Neuronal stem cell (in vitro differentiated cells): ENCODE results near the gene PICK1.

ENCODE experiments used
- DNase-seq: peaks from one replicate; pipeline ENCODE4 v3.0.0-alpha.2; 2013; ENCODE audit warnings: low spot score
- H2AFZ ChIP-seq: one replicate; pipeline ENCODE4 v1.6.1; 2013; ENCODE audit warnings: mild to moderate bottlenecking, low read length, inconsistent platforms
- H2AK5ac ChIP-seq: 2 replicates; pipeline ENCODE4 v1.6.1; 2013; ENCODE audit warnings: low read depth, mild to moderate bottlenecking, inconsistent platforms, low read length, moderate library complexity, mixed read lengths
- H2BK120ac ChIP-seq: 2 replicates; pipeline ENCODE4 v1.6.1; 2013; ENCODE audit warnings: low read depth, mild to moderate bottlenecking, inconsistent platforms, low read length, moderate library complexity, mixed read lengths
- H2BK12ac ChIP-seq: one replicate; pipeline ENCODE4 v1.6.1; 2013; ENCODE audit warnings: low read length, inconsistent platforms
- H2BK15ac ChIP-seq: 2 replicates; pipeline ENCODE4 v1.6.1; 2013; ENCODE audit warnings: mild to moderate bottlenecking, low read length, inconsistent platforms, mixed read lengths
- H2BK5ac ChIP-seq: one replicate; pipeline ENCODE4 v1.6.1; 2013; ENCODE audit warnings: inconsistent platforms, mild to moderate bottlenecking, low read length, moderate library complexity
- H3K14ac ChIP-seq: one replicate; pipeline ENCODE4 v1.6.1; 2013; ENCODE audit warnings: low read length, inconsistent platforms
- H3K18ac ChIP-seq: 2 replicates; pipeline ENCODE4 v1.6.1; 2013; ENCODE audit warnings: low read length, inconsistent platforms
- H3K23ac ChIP-seq: 2 replicates; pipeline ENCODE4 v1.6.1; 2013; ENCODE audit warnings: low read depth, mild to moderate bottlenecking, mixed read lengths, low read length, inconsistent platforms; ENCODE audit not compliant: poor library complexity
- H3K27ac ChIP-seq: replicated peaks from 3 replicates; pipeline ENCODE4 v1.5.1; 2013; ENCODE audit warnings: low read length, inconsistent platforms
- H3K27me3 ChIP-seq, 3 experiments: 2 replicates each; pipeline ENCODE4 v1.6.1; 2013; ENCODE audit warnings: low read length in 3 of 3, mild to moderate bottlenecking in 2 of 3, inconsistent platforms in 1 of 3, low read depth in 1 of 3, mixed read lengths in 1 of 3, moderate library complexity in 1 of 3; ENCODE audit not compliant: control insufficient read depth in 3 of 3, insufficient read depth in 3 of 3
- H3K36me3 ChIP-seq, 2 donors: replicated peaks in 1 of 2; 2 replicates each; pipeline ENCODE4 v1.6.1; 2013; ENCODE audit warnings: low read length in 2 of 2; ENCODE audit not compliant: control insufficient read depth in 2 of 2, insufficient read depth in 2 of 2
- H3K4ac ChIP-seq: 2 replicates; pipeline ENCODE4 v1.6.1; 2013; ENCODE audit warnings: inconsistent platforms, mild to moderate bottlenecking, low read length, moderate library complexity
- H3K4me1 ChIP-seq, 2 donors: 1 replicate in 1 of 2; 2 replicates in 1 of 2; pipeline ENCODE4 v1.6.1; 2013; ENCODE audit warnings: low read length in 2 of 2, low read depth in 1 of 2; ENCODE audit not compliant: control insufficient read depth in 2 of 2, insufficient read depth in 1 of 2
- H3K4me2 ChIP-seq: one replicate; pipeline ENCODE4 v1.6.1; 2013; ENCODE audit warnings: mild to moderate bottlenecking, low read length, inconsistent platforms; ENCODE audit not compliant: insufficient read depth, poor library complexity, severe bottlenecking
- H3K4me3 ChIP-seq, 2 donors: 2 replicates each; pipeline ENCODE4 v1.5.1; 2013; ENCODE audit warnings: low read length in 2 of 2, mild to moderate bottlenecking in 2 of 2, inconsistent platforms in 1 of 2, moderate library complexity in 1 of 2
- H3K79me1 ChIP-seq: one replicate; pipeline ENCODE4 v1.6.1; 2013; ENCODE audit warnings: low read depth, mild to moderate bottlenecking, inconsistent platforms, low read length, moderate library complexity
- H3K9ac ChIP-seq: one replicate; pipeline ENCODE4 v1.6.1; 2013; ENCODE audit warnings: mild to moderate bottlenecking, low read depth, low read length, inconsistent platforms; ENCODE audit not compliant: poor library complexity
- H3K9me3 ChIP-seq, 2 donors: replicated peaks in 1 of 2; 2 replicates each; pipeline versions ENCODE3 to v1.6.1; 2013; ENCODE audit warnings: low read length in 2 of 2, mild to moderate bottlenecking in 2 of 2, inconsistent platforms in 1 of 2, low read depth in 1 of 2, mixed read lengths in 1 of 2, moderate library complexity in 1 of 2; ENCODE audit not compliant: control insufficient read depth in 2 of 2, insufficient read depth in 1 of 2
- H4K8ac ChIP-seq: one replicate; pipeline ENCODE4 v1.6.1; 2013; ENCODE audit warnings: low read depth, mild to moderate bottlenecking, inconsistent platforms, low read length, moderate library complexity
- H4K91ac ChIP-seq: one replicate; pipeline ENCODE4 v1.6.1; 2013; ENCODE audit warnings: low read length, low read depth, mild to moderate bottlenecking, inconsistent platforms; ENCODE audit not compliant: poor library complexity
- WGBS, 2 donors: extraction: QIAGEN DNeasy Blood & Tissue Kit; methylation state at CpG; one replicate each; pipeline ENCODE4 v1.1.7; 2013; ENCODE audit warnings: missing lambda C conversion rate in 2 of 2, mixed read lengths in 1 of 2; ENCODE audit not compliant: insufficient read length in 2 of 2, insufficient replicate concordance in 1 of 2; ENCODE audit errors: extremely low coverage in 2 of 2; 5-methylcytosine and 5-hydroxymethylcytosine counted together

PICK1 gene

GRCh38 chr22:38031491-38031890, 25.7 kb upstream of the PICK1 start:
- no peaks in the 10 kb centered on the region for H3K79me1 ChIP-seq
- H3K4me1 ChIP-seq: peaks cover 49 to 53% of the 10 kb centered on the region in 2 donors
- H2BK120ac ChIP-seq: no peak overlapping the region
- no peak overlapping the region for H4K91ac ChIP-seq
- no peak overlapping the region for H4K8ac ChIP-seq
- no peak overlapping the region for H2BK15ac ChIP-seq
- H3K14ac ChIP-seq: no peak overlapping the region
- no peaks in the 10 kb centered on the region for H3K27me3 ChIP-seq
- H3K4me2 ChIP-seq: no peak overlapping the region
- H2AFZ ChIP-seq: no peak overlapping the region
- no peaks in the 10 kb centered on the region for H3K9me3 ChIP-seq
- no peak overlapping the region for H3K4me3 ChIP-seq
- peak overlapping the region; percentile 57 for H3K4ac ChIP-seq
- peak overlapping the region; percentile 38 for H3K18ac ChIP-seq
- no peak overlapping the region for H3K23ac ChIP-seq
- H2AK5ac ChIP-seq: peak overlapping the region; percentile 28
- no peak overlapping the region for H3K9ac ChIP-seq
- H3K27ac ChIP-seq: no peak overlapping the region
- H2BK5ac ChIP-seq: no peak overlapping the region
- no peak overlapping the region for H2BK12ac ChIP-seq
- no peaks in the 10 kb centered on the region for H3K36me3 ChIP-seq
- no peak for DNase-seq
- WGBS, 2 donors: no CpG with 5 or more reads among the region's 12 CpGs

DNA sequence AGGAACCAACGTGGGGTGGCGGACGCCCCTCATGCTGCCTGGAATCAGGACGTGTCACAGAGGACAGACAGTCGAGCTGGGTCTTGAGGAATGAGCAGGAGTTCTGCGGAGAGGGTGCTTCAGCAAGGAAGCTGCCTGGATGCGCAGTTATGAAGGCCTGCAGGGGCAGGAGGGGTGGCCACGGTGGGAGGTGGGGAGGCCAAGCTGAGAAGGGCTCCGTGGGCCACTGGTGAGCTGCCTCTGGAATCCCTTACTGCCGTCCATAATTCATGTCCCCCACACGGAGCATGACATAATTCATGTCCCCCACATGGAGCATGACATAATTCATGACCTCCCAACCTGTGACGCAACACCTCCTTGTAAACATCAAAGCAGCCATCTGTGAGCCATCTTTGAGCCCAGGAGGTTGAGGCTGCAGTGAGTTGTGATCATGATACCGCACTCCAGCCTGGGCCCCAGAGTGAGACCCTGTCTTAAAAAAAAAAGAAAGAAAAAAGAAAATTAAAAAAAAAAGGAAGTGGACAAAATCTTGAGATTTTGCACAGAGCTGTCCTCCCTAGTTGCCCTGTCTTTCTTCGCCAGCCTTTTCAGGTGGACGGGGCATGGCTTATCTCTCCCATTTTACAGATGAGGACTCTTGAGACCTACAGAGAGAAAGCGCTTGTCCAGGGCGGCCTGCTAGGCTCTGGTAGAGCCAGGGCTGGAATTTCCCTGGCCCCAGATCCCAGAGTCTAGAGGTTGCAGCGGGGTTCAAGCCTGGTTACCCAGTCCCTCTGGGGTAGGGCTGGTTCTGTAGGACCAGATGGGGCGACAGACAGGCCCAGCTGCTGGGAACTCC, 24.3 kb upstream of the PICK1 start:
- Histone ChIP-seq H3K9ac (no peak overlapping the region), H3K4ac (peak overlapping the region; percentile 2), H3K9me3 (no peaks in the 10 kb centered on the region), H4K8ac (no peak overlapping the region), H3K18ac (peak overlapping the region; percentile 100), H3K23ac (peak overlapping the region; percentile 1), H3K27ac (no peak overlapping the region), H3K36me3 (no peaks in the 10 kb centered on the region), H3K27me3 (no peaks in the 10 kb centered on the region), H3K79me1 (no peaks in the 10 kb centered on the region), H3K4me1 (peaks cover 43 to 47% of the 10 kb centered on the region in 2 donors), H4K91ac (no peak overlapping the region), H3K4me3 (peak overlapping the region in 1 of 2 donors; percentile 24), H2BK12ac (peak overlapping the region; percentile 89), H3K4me2 (no peak overlapping the region), H2AK5ac (peak overlapping the region; percentile 98), H3K14ac (peak overlapping the region; percentile 3), H2AFZ (no peak overlapping the region), H2BK5ac (peak overlapping the region; percentile 98), H2BK15ac (peak overlapping the region; percentile 57), H2BK120ac (no peak overlapping the region)
- no CpG with 5 or more reads among the region's 19 CpGs for WGBS, 2 donors
- no peak for DNase-seq

GRCh38 chr22:38033522-38034277, 23.5 kb upstream of the PICK1 start:
- no peaks in the 10 kb centered on the region for H3K27me3 ChIP-seq
- DNase-seq: no peak
- peak overlapping the region; percentile 100 for H3K18ac ChIP-seq
- peak overlapping the region; percentile 57 for H3K14ac ChIP-seq
- peak overlapping the region; percentile 100 for H2BK12ac ChIP-seq
- H4K8ac ChIP-seq: peak overlapping the region; percentile 100
- peaks cover 43 to 47% of the 10 kb centered on the region in 2 donors for H3K4me1 ChIP-seq
- H3K23ac ChIP-seq: peak overlapping the region; percentile 83
- peak overlapping the region; percentile 77 for H2BK120ac ChIP-seq
- H2AFZ ChIP-seq: peak overlapping the region; percentile 79
- peak overlapping the region; percentile 39 for H3K4ac ChIP-seq
- H3K4me2 ChIP-seq: no peak overlapping the region
- no peak overlapping the region for H3K4me3 ChIP-seq
- peak overlapping the region; percentile 57 for H2BK15ac ChIP-seq
- no peaks in the 10 kb centered on the region for H3K79me1 ChIP-seq
- peak overlapping the region; percentile 67 for H4K91ac ChIP-seq
- H2BK5ac ChIP-seq: peak overlapping the region; percentile 98
- H3K9me3 ChIP-seq: no peaks in the 10 kb centered on the region
- H3K9ac ChIP-seq: no peak overlapping the region
- peak overlapping the region; percentile 98 for H2AK5ac ChIP-seq
- H3K36me3 ChIP-seq: no peaks in the 10 kb centered on the region
- no CpG with 5 or more reads among the region's 27 CpGs for WGBS, 2 donors
- peak overlapping the region; percentile 70 for H3K27ac ChIP-seq
